Tongue (tissue), 1 donor: ENCODE measurements around the gene GTF2H2C_2.
"Not testable (repeated sequence)": the region's sequence is repeated elsewhere in the genome, so short reads cannot be mapped to it uniquely, and the experiment has no call there.

Experiments
- DNase-seq: peaks from one replicate; pipeline ENCODE4 v3.0.0-alpha.2; 2015

Gene GTF2H2C_2

GRCh38 chr5:70415117-70415516 is at the start of gene GTF2H2C_2:
GTF2H2C_2 (plus strand) TSS chr5:70415368.
- DNase-seq: not testable (repeated sequence)

GRCh38 chr5:70400984-70401686 is 14.0 kb upstream of the GTF2H2C_2 start:
- DNase-seq: not testable (repeated sequence)

GRCh38 chr5:70421322-70421721 is 6.2 kb downstream of the GTF2H2C_2 start:
- not testable (repeated sequence) for DNase-seq

- not testable (repeated sequence) for DNase-seq
Measured at GRCh38 chr5:70423215-70423614, 8.0 kb downstream of the GTF2H2C_2 start.

- DNase-seq: not testable (repeated sequence)
Measured at GRCh38 chr5:70438518-70438917, 23.4 kb downstream of the GTF2H2C_2 start.

- DNase-seq: not testable (repeated sequence)
Measured at GRCh38 chr5:70449565-70449964, 34.4 kb downstream of the GTF2H2C_2 start.

GRCh38 chr5:70451249-70451984 is 36.2 kb downstream of the GTF2H2C_2 start:
- not testable (repeated sequence) for DNase-seq

GRCh38 chr5:70457093-70457492 is 41.9 kb downstream of the GTF2H2C_2 start:
- not testable (repeated sequence) for DNase-seq

GRCh38 chr5:70459188-70459587 is 44.0 kb downstream of the GTF2H2C_2 start:
- not testable (repeated sequence) for DNase-seq

GRCh38 chr5:70461984-70462383 is 46.8 kb downstream of the GTF2H2C_2 start:
- not testable (repeated sequence) for DNase-seq

- DNase-seq: not testable (repeated sequence)
Measured at GRCh38 chr5:70464019-70464637, 49.0 kb downstream of the GTF2H2C_2 start.

GRCh38 chr5:70469926-70470509 is 54.9 kb downstream of the GTF2H2C_2 start:
- DNase-seq: not testable (repeated sequence)
